GM18508 (cell line): Measurements from ENCODE around the gene ZNF775.

Experiments used
- ATAC-seq: cut with Tn5 transposase; IDR thresholded peaks from one replicate; pipeline ENCODE4 v1.9.1; 2021; ENCODE audit warnings: moderate number of reproducible peaks; ENCODE audit not compliant: insufficient read depth, unreplicated experiment

ZNF775 gene

DNA sequence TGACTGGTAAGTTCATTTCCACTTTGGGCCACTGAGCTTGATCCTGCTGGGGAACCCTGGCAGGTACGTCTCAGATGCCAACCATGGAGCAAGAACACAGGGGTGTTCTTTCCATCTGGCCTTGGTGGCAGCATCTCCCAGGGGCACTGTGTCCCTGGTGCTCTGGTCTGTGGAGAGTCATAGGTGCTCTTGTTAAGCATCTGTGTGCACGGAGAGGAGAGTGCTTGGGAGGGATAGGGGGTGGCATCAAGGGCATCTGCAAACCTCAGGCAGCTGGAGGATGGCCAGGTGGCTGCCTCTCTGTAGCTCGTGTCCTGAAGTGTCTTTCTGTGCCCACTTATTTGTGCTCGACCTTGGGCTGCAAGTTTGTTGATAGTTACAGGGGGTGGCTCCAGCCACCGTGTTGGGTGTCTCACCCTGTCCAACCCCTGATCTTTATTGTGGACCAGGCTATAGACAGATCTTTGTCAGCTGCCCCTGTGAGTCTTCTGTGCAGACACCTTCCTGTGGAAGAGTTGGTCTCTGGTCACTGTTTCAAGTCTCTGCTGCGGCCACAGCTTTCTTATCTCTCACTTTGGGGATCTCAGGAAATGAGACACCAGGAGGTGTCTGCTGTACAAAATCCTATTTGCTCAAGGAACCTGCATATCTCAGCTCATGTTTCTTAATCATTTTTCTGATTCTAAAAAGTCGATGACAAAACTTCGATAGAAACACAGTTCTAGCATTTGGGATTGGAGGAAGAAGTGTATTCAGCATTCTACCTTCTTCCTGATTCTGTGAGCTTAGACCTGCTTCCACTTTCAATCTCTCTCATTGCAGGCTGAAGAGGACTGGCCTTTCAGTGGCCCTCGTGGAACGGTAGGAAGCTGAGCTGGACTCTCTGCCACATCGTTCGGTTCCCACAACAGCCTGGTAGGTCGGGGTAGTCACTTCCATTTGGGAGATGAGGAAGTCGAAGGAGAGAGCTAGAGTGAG is 54.1 kb downstream of the ZNF775 start:
- no peak for ATAC-seq

DNA sequence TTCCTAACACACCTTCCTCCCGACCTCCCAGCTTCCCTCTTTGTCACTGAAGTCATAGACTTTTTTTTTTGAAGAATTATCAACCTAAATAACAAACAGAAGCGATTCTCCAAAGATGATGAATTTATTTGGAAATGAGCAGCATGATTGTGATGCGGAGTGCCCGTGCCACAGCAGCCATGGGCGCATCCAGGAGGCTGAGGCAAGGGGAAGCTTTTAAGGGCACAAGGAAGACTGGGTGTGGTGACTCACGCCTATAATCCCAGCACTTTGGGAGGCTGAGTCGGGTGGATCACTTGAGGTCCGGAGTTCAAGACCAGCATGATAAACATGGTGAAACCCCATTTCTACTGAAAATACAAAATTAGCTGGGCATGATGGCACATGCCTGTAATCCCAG is 55.1 kb downstream of the ZNF775 start:
- no peak for ATAC-seq

DNA sequence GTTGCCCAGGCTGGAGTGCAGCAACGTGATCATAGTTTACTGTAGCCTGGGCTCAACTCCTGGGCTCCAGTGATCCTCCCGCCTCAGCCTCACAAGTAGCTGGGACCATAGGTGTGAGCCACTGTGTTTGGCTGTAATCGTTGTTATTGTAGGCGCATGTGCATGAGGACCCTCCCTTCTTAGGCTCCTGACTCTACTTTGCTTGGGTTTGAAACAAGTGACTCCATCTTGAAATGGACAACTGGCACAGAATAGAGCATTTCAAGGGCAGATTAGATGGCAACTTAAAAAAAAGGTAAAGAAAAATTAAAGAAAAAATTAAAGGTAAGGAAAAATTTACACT is 55.9 kb downstream of the ZNF775 start:
- no peak for ATAC-seq

- ATAC-seq = peak; percentile 92
Measured at GRCh38 chr7:150435390-150436073, 56.4 kb downstream of the ZNF775 start.

DNA sequence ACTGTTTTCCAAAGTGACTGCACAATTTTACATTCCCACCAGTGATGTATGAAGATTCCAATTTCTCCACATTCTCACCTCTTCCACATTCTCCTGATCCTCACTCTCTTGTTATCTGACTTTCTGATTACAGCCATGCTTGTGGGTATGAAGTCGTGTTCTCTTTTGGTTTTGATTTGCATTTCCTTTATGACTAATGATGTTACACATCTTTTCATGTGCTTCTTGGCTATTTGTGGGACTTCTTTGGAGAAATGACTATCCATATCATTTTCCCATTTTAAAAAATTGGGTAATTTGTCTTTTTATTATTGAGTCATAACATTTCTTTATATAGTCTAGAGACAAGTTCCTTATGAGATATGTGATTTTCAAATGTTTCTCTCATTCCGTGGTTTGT is 60.8 kb downstream of the ZNF775 start:
- no peak for ATAC-seq

DNA sequence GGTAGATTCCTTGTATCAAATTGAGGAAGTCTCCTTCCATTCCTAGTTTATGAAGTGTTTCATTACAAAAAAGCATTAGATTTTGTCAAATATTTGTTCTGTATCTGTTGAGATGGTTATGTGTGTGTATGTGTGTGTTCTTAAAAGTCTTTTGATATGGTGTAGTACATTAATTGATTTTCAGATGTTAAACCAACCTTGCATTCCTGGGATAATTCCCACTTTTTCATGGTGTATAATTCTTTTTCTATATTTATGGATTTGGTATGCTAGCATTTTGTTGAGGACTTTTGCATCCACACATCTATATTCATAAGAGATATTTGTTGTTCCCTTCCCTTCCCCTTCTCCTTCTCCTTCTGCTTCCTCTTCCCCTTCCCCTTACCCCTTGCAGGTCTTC is 62.4 kb downstream of the ZNF775 start:
- no peak for ATAC-seq

GRCh38 chr7:150442811-150443210 is 63.7 kb downstream of the ZNF775 start:
- no peak for ATAC-seq

DNA sequence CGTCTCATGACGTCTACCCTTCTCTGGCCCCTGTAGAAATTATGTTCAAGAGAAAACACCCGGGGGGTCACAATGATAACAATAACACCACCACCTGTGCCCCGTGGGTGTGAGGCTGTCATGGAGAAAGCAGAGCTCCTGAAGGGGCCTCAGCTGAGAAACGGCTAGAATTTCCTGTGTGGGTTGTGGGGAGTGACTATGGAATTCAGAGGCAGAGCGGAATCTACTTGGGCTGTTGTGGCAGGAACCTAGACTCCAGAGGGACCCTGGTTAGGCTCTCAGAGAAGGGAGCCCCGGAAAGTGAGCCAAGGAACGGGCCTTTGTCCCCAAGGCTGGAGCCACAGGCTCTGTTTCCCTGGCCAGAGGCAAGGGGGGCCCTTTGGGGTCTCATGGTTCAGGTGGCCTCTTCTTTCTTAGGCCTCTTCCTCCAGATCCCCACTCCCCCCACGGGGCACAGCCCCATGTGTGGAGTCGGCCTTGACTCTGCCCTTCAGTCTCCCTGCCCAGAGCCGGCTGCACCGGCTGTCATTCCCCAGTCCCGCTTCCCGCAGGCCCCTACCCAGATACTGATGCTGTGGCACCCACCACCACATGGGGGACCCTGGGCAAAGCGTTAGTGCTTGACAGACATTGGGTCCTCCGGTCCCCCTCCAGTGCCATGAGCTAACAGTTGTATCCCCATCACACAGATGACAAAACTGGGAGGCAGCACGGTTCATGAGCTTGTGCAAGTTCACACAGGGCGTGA is 64.8 kb downstream of the ZNF775 start:
- ATAC-seq = no peak

DNA sequence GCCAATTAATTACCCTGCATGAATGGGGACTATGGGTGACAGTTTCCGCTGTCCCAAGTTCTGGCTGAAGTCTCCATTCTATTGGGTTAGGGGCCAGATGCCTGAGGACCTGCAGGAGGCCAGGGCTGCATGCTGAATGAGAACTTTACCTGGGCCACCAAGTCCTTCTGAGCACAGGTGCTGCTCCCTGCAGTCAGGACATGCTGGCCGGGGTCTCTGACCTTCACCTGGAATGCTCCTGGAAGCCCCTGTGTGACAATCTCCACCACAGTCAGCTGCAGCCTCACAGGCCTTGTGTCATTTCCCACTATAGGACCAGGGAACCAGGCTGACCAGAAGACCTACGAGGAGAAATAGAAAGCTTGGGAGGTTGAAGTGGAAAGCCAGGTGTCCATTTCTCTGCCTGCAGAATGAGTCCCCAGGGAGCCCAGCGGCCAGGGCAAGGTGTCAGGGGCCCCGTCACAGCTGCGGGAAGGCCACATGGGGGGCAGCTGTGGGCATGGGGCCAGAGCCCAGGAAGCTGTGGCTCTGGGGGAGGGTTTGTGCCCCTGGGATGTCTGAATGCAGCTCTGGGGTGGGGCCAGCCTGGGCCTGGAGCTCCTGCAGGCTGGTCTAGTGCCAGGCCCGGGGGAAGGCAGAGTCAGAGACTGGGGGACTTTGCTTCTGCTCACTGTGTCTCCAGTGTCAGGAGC is 65.7 kb downstream of the ZNF775 start:
- no peak for ATAC-seq

- ATAC-seq = no peak
Measured at GRCh38 chr7:150446288-150446938, 67.3 kb downstream of the ZNF775 start.
